GM19467 (cell line): ENCODE results near the gene MYL7.
"Not testable (repeated sequence)": the region's sequence is repeated elsewhere in the genome, so short reads cannot be mapped to it uniquely, and the experiment has no call there.

Experiments
- ATAC-seq: cut with Tn5 transposase; IDR thresholded peaks from one replicate; pipeline ENCODE4 v1.9.1; 2021; ENCODE audit warnings: mild to moderate bottlenecking, moderate library complexity; ENCODE audit not compliant: unreplicated experiment

MYL7 gene

DNA sequence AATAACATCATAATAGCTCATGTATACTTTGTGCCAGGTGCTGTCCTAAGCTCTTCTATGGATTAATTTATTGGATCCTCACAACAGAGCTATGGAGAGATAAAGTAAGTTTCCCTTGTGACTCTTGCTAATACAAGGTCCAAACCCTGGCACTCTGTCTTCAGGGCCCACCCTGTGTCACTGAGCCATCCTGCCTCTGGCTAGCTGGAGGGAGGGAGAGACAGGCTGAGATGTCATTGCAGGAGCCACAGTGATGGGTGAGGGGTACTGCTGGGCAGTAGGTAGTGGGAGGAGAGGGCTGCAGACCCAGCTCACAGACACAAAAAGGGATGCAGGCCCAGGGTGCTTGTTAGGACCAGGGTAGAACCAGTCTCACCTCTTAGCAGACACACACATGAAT lies 31.2 kb upstream of the MYL7 start:
- no peak for ATAC-seq

DNA sequence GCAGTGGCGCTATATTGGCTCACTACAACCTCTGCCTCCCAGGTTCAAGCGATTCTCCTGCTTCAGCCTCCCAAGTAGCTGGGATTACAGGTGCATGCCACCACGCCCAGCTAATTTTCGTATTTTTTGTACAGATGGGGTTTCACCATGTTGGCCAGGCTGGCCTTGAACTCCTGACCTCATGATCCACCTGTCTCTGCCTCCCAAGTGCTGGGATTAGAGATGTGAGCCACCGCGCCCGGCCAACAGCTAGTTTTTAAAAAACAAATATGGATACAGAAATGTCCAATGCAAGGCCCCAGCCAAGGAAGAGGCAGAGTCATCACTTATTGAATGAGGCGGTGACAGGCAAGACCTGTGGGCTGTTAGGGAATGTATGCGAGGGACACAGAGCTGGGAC lies 30.8 kb upstream of the MYL7 start:
- not testable (repeated sequence) for ATAC-seq

DNA sequence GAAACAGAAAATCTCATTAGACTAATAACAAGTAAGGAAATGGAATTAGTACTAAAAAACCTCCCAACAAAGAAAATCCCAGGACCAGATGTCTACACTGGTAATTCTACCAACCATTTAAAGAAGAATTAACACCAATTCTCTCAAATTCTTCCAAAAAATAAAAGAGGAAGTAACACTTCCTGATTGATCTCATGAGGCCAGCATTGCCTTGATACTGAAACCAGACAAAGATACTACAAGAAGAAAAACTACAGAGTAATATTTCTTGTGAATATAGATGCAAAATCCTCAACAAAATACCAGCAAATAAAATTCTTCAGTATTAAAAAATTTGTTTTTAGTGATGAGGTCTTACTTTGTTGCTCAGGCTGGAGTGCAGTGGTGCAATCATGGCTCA lies 26.8 kb upstream of the MYL7 start:
- ATAC-seq, result no peak

DNA sequence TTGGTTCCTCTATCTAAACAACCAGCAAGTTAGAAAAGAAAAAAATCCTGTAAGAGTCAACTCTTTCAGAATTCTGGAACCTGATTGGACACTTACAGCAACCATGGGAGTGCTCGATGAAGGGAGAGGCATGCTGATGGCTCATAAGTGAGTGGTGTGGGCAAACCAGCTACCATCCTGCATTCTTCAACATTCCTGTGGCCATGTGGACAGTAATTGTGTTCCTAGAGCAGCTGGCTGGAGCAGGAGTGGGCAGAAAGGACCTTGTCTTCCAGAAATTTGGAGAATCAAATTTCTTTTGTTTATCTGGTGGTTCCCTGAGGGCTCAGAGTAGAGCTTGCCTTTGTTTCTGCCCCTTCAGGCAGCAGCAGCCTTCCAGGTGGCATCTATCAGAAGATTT lies 22.5 kb upstream of the MYL7 start:
- ATAC-seq, result no peak

DNA sequence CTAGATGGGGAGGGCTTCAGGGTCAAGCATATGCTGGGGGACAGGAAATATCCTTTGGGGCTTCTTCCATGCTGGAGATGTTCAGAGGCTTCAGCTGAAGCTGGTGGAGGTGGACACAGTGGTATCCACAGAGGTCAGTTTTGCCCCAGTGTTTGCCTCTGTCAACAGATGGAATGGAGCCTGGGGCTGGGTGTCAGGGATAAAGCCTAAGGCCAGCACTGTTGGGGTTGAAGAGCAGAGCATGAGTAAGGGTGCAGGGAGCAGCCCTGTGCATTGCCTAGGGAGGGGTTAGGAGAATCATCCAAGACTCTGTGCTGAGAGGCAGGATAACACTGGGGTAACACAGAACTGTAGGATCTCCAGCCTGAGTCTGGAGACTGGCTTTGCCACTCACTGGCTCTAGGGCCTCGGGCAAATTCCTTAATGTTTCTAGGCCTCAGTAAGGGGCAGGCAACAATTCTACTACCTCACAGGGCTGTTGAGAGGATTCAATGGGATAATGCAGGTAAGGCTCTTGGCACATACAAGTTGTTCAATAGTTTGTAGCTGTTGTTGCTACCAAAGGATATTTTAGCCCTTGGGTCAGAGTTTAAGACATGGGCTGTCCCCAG lies 21.8 kb upstream of the MYL7 start:
- no peak for ATAC-seq

DNA sequence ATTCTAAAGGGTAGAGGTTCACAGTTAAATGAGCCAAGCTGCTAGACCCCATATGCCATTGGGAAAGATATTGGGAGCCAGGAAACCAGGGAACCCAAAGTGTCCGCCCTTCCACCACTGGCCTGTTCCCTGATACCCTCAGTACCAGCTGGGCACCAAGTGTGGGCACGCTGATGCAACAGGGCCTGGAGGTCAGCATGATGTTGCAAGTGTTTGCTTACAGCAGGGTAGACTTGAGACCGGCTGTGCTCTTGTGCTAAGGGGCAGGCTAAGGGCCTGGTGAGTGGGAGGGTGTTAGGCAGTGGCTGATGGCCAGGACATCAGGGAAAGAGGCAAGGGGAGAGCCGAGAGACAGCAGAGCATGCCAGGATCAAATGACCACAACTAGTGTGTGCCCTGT lies 21.0 kb upstream of the MYL7 start:
- no peak for ATAC-seq

DNA sequence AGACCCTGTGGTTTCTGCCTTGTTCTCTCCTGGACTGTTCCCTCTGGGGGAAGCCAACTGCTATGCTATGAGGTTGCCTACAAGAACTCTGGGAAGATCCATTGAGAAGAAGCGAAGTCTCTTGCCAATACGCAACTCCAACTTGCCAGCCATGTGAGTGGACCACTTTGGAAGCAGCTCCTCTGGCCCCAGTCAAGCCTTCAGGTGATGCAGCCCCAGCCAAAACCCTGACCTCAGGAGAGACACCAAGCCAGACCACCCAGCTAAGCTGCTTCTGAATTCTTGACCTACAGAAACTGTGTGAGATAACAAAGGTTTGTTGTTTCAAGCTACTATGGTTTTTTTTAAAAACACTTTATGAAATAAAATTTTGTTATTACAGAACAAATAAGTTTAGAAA lies 20.2 kb upstream of the MYL7 start:
- ATAC-seq, result no peak

DNA sequence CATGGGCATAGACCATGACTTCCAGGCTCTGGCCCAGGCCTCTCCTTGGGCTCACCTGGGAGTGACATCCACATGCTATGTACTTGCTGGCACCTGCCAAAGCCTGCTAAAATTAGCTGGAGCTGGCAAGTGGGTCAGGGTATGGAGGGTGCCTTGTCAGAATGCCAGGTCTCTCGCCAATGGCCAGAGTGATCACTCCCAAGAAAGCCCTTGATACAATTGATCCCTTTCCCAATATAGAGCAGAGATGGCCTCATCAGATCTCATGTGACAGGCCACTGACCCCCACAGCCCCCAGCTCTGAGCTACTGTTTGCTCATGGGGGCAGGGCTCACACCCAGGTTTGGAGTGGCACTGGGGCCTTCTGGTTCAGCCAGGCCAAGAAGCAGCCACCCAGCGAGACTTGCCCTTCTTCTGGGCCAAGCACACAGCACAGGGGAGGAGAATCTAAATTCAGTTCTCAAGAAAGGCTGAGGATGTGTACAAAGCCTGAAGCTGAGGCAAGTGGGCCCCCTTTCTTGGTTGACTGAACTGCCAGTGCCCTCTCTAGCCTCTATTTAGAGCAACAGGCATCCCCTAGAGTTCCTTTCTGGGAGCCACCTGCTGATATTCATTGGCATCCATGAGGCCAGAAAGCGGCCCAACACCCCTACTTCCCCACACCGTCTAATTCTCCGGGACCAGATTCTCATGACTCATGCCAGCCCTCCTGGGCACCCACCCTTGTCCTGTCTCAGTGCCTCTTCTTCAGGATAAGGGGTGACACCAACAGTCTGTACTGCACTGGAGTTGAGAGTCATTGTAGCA lies 18.9 kb upstream of the MYL7 start:
- ATAC-seq, result no peak

DNA sequence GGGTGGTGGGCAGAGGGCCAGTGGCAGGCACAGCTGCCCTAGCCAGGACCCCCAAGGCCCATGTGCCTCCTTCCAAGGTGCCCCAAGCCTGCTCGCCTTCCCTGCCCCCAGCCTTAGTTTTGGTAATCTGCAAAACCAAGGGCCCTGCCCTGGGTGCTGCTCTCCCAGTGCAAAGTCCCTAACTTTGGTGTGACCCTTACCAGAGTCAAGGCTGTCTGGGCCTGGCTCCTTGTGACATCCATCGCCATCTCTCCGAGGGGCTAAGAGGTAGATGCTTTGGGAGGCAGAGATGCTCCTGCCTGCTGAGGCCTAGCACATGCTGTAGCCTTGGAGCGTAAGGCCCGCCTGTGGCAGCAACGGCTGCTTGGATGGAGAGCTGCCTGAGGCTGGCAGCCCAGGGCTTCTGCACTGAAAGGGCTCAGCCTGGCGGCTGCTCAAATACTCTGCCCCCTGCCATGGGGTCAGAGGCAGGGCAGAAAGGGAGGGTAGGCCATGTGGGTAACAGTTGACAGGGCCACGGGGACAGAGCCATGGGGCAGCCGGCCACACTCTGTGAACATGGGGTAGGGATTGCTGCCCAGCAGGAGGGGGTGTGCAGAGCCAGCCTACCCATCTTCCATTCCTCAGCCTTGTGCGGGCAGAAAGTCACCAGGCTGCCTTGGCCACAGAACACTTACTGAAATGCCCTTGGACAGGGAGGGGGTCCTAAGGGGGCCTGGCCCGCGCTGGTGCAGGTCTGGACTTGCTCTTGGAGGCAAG lies 17.9 kb upstream of the MYL7 start:
- ATAC-seq, result no peak

DNA sequence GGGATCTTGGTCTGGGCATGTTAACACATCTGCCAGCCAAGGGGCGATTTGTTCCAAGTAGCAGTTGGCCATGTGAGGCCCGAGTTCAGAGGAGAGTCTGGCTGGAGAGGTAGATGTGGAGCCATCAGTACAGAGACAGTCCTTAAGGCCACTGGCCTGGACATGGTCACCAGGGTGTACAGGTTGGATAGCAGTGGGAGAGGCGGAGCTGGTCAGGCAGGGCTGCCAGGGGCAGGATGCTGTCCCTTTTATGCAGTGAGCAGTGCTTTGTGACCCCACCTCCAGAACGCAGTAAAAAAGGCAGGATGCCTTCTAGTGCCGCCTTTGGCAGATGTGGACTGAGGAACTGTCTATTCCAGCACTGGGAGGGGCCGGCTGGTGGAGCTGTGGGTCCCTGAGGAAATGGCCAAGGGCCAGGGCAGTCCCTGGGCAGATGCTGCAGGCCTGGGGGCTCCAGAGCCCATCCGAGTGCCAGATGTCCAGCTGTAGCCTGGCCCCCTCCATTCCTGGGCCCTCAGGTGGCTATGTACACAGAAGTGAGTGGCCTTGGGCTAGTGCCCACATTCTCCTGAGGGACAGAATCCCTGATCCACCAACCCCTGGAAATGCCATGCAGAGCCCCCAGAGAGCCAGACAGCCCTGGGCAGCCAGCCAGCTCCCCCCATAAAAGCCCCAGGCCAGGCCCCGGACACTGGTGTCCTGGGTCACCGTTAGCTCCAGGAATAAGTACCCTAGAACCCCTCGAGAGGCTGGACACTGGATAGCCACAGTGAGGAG lies 17.2 kb upstream of the MYL7 start:
- ATAC-seq, result no peak

DNA sequence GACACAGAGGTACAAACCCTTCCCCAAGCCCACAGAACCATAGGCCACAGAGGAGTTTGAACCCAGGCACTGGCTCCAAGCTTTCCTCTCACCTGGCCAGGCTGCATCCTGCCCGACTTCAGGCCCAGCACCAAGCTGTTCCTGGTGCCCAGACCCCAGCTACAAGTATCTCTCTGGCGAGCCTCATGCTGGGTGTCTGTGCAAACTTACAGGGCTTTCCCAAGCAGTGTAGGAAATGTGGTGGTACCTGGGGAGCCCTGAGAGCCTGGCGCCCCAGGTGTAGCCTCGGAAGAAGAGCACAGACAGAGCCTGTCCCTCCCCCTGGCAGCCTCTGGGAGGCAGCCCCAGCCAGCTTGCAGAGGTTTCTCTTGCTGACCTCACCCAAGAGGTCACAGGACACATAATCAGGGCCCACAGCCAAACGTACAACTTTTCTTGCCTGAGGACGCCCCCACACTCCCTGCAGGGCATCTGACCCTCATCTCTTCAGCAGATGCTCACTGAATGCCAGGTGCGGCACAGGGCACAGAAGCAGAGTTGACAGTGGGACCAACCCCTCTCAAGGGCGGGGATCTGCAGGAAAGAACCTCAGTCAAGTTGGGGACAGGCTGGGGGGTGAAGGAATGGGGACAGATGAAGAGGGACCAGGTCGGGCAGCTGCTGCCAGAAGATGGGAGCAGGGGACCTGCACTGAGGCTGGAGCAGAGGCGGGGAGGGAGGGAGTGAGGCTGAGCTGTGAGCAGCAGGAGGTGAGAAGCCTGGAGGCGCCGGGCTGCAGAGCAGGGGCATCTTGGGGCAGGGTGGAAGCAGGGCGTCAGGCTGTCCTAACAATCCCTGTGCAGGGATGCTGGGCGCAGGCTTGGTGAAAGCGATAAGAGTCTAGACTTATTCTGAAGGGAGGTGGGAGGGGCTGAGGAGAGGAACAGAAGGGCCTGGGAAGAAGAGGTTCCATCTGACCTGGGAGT lies 16.3 kb upstream of the MYL7 start:
- ATAC-seq, result no peak

DNA sequence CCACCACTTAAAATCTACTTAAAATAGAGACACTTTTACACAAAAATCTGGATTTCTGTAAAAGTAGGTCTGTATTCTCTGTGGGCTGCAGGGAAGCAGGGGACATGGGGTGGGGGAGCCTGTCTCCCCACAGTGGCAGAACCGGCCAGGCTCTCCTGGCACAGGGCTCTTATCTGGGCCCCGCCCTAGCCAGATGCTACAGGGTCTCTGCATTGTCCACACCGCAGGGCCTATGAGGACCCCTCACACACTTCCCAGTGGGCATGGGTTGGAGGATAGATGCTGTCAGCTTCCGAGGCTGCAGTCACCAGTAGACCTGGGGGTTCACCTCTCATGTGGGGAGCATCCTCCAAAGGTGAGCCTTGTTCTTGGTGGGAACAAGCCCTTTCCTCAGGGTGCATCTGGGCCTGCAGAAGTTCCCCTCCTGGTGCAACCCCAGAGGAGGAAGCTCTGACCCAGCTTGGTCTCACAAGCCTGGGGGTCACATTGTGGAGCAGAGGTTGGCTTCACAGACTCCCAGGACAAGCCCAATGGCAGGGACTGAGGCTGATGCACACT lies 15.4 kb upstream of the MYL7 start:
- ATAC-seq, result no peak

DNA sequence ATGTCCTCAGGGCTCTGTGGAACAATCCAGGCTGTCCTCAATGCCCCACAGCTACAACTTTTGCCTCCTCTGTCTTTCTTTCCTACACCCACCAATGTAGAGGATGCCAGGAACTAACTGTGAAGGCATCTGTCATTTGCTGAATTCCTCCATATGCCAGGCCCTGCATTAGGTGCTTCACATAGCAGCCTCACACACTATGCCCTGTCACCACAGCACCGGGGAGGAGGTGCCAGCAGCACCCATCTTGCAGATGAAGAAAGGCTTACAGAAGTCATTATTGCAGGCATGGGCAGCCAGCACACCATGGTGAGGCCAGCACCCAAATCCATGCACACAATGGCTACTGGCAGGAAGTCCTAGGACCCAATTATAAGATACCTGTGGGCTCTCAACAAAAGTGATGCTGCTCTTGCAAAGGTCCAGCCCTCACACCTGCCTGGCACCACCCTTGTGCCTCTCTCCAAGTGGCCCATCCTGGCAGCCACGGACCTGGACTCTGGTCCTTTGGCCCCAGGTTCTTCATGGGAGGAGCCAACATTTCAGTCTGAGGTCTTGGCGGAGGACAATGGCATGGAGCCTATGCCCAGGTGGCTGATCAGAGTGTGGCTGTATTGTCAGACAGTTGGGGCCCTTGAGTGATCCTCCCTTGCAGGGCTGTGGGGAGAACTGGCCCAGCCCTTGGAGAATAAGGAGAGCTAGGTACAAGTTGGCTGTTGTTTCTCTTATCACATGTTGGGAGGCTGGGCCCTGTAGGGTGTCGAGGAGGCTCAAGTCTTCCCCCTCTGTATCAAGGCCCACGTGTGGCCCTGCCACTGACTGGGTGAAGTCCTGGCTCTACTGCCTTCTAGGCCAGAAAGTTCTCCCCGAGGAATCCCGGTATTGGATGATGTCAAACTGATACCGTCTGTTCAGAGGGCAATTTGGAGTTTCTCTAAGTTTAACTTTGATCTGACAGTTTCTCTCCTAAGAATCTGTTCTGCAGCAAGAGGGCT lies 14.4 kb upstream of the MYL7 start:
- no peak for ATAC-seq

DNA sequence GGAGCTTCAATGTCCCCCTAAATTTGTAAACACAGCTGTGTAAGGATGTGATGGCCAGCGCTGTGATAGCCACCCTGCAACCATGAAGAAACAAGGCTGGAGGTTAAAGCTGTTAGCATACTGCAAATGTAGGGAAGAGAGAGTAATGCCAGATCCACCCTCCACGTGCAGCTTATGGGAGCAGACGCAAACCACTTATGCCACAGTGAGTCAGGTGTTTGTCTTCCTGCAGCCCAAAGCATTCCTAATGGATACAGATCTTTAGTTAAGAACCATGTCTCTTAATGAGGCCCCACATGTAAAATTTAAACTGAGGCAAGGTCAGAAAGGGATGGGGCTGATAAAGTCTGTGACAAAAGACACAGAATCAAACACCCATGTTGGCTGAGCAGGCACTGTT lies 13.6 kb upstream of the MYL7 start:
- ATAC-seq, result no peak

DNA sequence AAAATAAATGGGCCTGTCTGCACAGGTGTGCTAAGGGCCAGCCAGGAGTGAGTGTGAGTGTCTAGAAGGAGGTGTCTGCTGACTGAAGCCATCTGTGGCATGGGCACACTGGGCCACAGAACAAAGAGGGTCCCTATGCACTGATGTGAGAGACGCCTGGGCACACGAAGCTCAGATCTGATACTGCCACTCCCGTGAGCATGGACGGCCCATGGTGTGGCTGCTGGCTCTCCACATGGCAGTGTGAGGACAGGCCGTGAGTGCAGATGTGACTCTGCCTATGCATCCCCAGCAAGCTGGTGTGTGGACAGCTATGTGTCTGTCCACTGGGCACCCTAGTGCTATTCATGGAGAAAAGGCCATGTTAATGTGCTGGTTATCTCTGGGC lies 12.8 kb upstream of the MYL7 start:
- no peak for ATAC-seq

DNA sequence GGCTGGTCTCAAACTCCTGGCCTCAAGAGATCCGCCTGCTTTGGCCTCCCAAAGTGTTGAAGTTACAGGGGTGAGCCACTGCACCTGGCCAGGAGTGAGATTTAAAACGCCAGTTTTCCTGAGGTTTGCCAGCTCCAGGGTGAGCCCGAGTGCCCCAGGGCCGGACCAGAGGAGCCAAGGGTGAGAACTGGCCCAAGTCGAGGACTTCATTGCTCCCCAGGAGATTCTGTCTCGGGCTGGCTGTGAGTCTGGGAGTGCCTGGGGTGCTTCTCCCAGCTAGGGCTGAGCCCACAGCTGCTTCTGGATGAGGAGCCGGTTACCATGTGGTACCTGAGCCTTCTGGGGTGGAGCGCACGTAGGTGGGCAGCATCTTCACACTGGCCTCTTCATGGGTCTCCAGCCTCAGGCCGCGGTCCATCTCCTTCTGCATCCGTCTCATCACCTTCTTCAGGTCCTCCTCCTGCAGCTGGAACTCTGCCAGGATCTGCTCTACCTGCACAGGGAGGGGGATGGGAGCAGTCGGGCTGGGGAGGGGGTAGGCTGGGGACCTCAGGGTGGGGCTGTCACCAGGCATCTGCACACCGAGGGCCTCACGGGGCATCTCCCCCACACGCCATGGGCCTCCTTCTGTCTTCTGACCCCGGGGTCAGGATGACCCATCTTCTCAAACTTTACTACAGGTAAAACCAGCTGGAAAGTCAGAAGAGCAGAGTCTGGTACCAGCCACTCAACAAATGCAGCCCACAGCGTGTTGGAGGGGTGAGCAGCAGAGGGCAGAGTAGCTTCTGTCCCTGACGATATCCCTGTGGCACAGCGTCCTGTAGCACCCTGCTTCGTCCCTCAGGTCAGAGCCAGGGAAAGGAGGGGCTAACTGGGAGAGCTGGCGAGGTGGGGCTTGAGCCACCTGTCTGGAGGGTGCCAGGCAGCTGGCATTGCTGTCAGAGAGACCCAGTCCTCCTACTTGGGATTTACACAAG lies 12.1 kb upstream of the MYL7 start:
- no peak for ATAC-seq

DNA sequence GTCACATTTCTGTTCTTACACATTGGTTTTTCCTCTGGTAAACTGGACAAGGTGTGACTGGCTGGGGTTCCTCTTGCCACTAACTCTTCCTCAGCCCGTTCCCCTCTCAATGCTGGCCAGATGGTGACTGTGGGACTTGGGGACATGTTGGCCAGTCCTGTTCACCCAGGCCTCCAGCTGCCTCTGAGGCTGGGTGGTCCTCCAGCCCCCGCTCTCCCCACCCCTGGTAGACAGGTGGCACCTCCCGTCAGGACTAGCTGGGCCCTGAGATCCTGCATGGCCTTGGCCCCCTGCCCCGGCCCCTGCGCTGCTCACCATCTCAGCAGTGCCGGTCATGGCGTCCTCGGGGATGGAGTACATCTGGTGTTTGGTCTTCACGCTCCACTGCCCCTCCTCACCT lies 10.8 kb upstream of the MYL7 start:
- no peak for ATAC-seq
